NCI-H2081 treated with DMSO at 0.1 percent for 48 hours (cell line): Measurements from ENCODE around the gene HIF1AN.

Source experiments
- DNase-seq: peaks from one replicate; lab custom pipeline; 2025; lab: John Stamatoyannopoulos, UW

HIF1AN gene

GRCh38 chr10:100535715-100536353 is at the start of gene HIF1AN:
Gene HIF1AN, plus strand, starts transcription at chr10:100535943. Its CDS starts 16 bp downstream, at chr10:100535959.
- peak; percentile 22 for DNase-seq

GRCh38 chr10:100487529-100487928 is 48.2 kb upstream of the HIF1AN start:
- no peak for DNase-seq

GRCh38 chr10:100489396-100489795 is 46.3 kb upstream of the HIF1AN start:
- DNase-seq = no peak

- no peak for DNase-seq
These were observed 45.2 kb upstream of the HIF1AN start for GRCh38 chr10:100490531-100490930.

DNA sequence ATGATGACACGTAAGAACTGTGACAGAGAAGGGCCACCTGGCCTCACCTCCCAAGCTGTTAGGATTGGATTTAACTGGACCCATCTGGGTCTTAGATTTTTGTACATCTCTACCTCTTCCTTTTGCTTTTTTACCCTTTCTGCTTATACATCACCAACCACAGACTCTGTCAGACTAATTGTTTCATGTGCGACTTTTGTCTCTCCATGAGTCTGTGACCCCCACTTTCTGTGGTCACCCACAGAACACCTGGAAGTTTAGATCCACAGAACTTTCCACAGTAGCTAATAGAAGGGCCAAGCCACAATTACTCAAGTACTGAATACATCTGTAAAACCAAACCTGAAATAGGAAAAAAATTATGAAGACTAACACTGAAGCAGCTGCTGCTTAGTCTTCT is 39.2 kb upstream of the HIF1AN start:
- DNase-seq = no peak

DNA sequence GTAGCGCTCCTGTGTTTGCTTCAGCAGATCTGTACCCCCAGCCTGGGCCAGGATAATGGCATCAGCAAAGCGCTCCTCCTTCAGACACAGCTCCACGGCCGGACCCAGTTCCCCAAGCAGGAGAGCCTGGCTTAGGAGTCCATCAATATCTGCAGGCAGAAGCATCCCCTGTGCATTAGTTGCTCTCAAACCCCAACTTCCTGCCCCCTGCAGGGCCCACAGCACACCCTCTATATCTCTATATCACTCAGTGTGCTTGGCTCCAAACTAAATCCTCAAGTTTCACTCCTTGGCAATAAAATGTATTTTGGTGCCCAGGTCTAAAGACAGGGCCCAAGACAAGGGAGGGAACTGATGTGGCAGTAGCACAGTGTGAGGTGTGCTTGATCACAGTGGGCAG is 37.7 kb upstream of the HIF1AN start:
- no peak for DNase-seq

GRCh38 chr10:100501423-100501822 is 34.3 kb upstream of the HIF1AN start:
- DNase-seq = no peak

- no peak for DNase-seq
These were observed 32.7 kb upstream of the HIF1AN start for GRCh38 chr10:100502926-100503494.

DNA sequence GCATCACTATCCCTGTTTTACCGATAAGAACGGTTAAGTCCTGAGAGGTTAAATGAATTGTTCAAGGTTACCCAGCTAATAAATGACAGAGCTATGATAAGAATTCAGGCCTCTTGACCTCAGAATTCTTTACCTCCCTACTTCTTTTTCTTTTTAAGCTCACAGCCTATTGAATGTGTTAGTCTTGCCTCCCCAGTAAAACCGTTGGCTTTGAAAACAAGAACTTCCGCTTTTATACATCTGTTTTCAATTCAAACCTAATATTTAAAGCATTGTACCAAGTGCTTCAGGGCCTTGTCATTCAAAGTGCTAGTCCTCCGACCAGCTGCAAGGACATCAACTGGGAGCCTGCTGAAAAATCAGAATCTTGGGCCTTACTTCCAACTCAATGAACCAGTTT is 31.6 kb upstream of the HIF1AN start:
- no peak for DNase-seq

GRCh38 chr10:100505164-100505563 is 30.6 kb upstream of the HIF1AN start:
- no peak for DNase-seq

DNA sequence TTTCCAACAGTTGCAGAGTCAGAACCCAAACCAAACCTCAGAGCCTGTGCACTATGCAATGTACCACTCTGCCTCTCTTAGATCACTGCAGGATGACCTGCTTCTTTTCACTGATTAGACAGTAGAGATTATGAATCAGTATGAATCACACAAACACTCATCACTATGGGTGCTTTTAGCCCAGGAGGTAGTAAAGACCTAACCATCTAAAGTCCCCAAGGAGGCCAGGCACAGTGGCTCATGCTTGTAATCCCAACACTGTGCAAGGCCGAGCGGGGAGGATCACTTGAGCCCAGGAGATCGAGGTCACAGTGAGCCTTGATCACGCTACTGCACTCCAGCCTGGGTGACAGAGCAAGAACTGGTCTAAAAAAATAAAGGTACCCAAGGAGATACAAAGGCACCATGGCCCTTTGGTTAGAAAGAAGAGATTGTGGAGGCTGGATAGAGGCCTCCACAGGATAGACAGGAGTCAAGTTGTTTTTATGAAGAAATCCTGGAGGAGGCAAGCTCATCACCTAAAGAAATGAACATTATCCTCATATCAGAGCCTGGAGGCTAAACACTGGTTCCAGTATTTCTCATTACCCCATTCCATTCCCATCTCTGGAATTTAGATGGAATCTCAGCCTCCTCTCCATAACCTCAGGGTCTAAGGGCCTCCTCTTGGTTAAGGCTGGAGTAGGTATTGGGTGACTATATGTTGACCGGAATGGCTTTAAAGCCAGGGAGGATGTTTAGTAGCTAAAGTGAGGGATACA is 29.0 kb upstream of the HIF1AN start:
- DNase-seq = no peak

- DNase-seq = no peak
These were observed 28.4 kb upstream of the HIF1AN start for GRCh38 chr10:100507357-100507732.

GRCh38 chr10:100508266-100508665 is 27.5 kb upstream of the HIF1AN start:
- no peak for DNase-seq

DNA sequence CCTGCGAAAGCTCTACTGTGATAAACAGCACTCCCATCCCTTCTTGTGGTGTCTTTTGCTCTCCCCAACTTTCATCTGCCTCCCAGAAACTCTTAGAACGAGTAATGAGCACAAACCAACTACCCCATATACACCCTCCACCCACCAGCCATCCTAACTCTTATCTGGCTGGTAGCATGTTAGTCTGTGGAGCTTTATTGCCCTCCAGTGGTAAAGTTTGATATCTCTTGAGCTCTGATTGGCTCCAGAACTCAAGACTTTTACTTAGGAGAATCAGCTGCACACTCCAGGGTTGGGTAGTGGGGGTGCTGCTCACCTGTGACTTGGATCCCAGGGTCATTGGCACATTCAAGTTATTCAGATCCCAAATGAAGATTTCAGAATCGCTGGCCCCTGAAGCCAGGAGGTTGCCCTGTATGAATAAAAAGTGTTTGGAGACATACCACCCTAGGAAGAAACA is 27.0 kb upstream of the HIF1AN start:
- DNase-seq = no peak

DNA sequence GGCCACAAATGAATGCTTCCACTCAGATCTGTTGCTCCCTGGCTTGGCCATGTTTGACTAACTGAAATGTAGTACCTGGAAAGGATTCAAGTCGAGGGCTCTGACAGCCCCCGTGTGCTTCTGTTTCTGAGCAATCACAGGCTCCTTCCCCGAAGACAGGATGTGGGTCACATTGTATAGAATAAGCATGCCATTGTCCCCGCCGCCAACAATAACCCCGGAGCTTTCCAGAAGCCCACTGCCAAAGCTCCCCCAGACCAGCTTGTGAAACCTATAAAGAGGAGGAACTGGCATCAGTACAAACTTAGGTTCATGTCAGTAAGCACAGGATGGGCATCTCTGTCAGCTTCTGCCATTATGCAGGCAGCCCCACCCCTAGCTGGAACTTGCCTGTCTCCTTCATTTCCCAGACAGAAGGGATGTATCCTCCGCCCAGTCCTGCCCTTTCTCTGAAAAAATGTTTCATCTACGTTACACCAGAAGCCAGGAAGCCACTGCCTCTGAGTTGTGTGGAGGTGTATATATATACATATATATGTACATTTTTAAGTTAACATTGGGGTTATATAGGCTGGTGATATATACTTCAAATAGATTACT is 26.4 kb upstream of the HIF1AN start:
- no peak for DNase-seq

DNA sequence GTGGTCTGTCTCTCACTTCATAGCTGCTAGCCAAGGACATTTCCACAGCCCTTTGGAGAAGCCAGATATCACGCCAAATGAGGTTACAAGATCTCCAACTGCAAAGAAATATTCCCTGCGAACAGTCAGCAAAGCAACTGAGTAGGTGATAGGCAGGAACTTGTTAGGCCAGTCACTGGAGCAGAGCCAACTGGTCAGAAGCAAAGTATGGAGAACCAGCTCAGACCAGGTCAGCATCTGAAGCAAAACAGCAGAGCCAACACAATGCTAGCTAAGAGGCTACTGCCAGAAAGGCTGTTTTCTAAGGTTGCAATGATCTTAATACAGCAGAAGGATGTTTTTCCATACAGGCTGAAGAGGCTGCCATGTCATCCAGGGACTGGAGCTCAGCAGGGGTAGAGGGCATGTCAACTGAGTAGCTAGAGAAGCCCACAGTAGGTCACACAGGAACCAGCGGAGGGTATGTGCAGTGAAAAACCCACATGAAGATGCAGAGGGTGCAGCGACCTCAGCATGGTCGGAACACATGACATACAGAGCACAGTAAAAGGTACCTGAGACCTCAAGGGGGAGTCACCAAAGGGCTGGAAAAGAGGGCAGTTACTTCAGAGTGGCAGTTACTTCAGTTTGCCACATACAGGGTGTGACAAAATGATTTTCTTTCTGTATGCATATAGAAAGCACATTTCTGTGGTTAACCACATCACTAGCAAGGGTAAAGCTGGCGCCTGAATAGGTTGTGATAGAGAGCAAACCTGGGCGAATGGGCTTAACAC is 25.0 kb upstream of the HIF1AN start:
- no peak for DNase-seq

DNA sequence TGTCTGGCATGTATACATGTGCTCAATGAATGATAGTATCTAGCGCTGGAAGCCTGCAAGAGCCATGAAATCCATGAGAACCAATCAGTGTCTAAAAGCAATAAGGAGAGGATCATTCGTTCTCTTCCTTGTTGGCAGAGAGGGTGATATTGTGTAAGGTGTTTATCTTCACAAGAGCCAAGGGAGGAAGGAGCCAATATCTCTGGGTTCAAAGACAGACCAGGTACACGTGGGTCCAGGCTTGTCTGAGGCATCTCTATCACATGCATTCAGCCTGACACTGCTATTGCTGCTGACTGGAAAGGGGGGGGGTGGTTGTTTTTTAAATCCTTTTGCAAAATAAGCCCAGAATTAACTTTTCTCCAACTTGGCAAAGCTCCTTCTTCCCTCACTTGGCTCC is 20.1 kb upstream of the HIF1AN start:
- DNase-seq = no peak

DNA sequence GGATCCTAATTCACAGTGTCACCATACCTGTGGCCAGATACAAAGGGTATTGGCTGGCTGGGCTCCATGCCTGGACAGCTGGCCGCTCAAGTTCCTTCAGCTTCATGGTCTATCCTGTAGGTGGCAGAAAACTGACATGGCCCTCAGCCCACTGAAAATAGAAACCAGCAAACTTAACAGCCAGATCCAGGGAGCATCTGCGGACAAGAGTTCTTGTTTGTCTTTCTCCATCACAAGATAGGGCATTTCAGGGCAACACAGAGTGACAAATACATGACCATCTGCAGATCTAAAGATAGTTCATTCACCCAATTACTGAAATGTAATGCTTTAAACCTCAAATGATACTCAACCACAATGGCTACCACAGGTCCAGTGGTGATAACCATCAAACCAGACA is 18.9 kb upstream of the HIF1AN start:
- no peak for DNase-seq

DNA sequence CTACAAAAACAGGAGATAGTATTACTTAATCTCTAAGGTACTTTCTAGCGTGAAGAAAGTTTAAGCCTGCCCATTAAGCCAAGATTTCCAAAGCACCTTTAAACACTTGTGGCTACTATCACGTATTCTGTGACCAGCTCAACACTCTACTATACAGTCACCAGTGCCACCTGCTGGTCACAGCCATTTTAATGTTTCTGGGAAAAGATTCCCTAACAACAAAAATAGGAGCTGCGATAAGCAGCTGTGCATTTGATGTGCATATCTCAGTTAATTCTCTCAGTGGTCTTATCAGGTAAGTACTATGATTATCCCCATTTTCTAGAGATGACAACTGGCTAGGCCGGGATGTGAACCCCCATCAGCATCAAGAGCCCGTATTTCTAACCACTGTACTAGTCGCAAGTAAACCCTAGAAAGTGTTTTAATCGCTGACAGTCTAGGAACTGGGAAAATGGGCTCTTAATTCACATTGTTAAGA is 16.9 kb upstream of the HIF1AN start:
- DNase-seq = peak; percentile 0

DNA sequence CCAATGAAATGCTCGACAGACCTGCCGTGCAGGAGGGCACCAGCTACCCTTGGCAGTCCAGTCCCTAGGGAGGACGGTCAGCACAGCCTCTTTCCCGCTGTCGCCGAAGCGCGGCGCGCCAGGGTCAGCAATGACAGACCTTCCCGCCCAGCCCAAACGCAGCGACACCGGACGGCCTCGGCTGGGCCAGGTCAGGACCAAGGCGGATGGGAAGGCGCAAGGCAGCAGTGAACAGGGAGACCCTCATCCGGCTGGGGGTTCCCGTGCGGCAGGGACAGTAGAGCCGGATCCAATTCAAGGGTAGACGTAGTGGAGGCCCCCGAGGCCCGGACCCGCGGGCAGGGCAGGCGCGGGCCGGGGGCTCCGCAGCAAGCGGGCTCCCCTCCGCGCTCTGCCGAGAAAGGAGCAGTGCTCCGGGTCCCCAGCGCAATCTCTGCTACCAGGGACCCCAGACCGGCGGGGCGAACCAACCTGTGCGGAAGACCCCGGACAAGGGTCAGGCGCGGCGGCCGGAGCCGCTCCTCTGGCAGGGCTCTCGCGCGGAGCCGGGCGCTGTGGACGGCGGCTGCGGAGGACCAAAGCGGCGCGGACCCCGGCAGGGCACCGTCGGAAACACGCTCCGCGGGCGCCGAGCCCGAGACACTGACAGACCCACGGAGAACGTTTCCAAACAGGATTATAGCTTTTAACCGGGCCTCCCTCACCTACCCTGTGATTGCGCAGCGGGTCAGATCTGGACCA is 16.3 kb upstream of the HIF1AN start, which contains the start of gene SEC31B:
Gene SEC31B (minus strand): TSS at position 551 of the 741 bp plus-strand sequence. CDS start 2,909 bp downstream, outside the sequence.
- no peak for DNase-seq

- no peak for DNase-seq
These were observed 14.9 kb upstream of the HIF1AN start for GRCh38 chr10:100520811-100521210.
